Kasumi-1 (cell line): ENCODE data around the gene RALGDS.
A peak's percentile ranks its signal among the peaks of the same experiment; 100 is the strongest.

Experiments
- DNase-seq, 2 experiments: peaks; one replicate each; lab custom pipeline; 2025; lab: John Stamatoyannopoulos, UW

Gene RALGDS

DNA sequence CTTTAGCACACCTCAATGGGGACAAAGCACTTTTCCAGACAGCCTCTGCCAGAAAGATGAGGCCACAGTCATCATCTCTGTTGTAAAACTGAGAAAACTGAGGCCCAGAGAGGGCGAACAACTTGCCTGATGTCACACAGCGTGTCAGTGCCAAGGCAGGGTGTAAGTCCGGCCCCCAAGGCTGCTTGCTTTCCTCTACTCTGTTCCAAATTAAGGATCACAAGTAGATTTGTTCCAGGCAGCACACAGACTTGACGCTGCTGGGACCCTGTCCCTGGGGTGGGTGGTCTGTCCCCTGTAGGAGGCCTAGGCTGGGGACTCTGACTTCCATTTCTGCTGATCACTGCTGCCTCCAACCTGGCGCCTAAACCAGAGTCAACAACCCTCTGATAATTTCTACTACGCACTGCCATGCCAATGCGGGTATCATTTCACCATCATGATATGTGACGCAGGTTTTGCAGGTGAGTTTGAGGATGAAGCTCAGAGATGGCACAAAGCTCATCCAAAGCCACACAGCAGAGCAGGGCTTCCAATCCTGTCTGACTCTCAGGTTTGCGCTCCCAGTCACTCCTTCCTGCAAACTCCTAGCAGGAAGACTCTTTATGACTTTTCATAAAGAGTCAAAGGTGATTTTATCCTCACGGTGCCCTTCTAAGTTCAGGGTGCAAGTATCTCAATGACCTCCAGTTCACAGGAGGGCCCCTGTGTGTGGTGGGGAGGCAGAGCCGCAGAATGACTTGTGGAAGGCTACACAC is 13.5 kb upstream of the RALGDS start:
- no peak for DNase-seq

DNA sequence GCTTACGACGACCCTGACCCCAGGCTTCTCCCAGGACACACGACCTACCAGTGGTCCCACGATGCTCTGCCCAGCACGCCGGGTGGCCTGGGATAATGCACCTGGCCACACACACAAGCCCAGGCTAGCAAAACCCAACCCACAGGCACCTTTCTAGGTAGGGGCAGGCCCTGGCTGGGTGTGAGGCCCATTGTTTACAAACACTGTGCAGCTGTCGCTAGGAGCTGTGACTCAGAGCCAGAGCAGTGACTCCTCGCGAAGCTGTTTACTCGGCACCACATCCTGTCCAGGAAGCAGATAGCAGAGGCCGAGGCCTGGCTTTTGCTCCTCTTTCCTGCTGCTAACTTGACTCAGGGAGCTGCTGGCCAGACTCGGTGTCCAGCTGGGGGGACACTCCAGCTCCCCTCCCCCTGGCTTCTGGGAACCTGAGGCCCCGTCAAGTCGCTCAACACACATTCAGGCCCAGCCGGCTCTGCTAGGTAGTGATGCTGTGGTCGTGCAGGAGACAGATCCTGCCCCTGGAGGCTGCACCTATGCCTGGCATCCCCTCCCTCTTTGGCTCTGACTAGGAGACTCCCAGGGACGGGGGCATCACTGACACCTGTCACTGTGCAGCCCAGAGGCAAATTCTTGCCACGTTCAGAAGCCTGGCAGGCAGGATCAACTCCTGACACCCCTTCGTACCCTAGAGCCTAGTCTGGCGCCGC is 12.8 kb upstream of the RALGDS start:
- peak; percentile 55 to 65 for DNase-seq

DNA sequence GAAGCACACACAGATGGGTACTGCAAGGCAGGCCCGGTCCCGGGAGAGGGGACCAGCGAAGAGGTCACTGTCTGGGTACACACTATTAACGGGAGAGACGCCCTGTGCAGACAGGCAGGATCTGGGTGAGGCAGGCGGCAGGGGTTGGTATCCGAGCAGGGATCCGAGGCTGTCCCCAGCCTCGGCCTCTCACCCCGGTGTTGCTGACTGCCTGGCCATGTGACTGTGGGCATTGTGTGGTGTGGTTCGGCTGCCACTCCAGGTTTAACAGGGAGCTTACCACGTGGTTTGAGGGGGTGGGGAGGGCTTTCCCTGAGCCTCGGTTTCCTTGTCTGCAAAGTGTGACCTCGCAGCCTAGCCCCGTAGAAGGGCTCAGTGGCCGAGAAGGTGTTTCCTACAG is 11.1 kb upstream of the RALGDS start:
- DNase-seq = no peak

DNA sequence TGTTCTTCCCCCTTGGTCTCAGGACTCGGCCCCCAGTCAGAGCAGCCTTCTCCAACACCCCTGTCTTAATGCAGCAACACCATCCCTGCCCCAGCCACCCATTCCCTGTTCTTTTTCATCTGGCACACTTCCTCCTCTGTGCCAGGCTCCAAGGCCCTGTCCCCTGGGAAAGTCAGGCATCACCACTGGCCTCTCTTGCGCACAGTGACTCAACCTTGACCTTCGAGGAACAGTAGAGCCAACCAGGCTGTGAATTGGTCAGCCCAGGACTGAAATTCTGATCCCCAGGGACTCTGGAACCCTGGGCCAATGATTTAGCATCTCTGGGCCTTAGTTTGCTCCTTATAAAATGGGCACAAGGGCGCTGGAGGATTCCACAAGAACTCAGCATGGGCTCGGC is 10.5 kb upstream of the RALGDS start:
- no peak for DNase-seq

DNA sequence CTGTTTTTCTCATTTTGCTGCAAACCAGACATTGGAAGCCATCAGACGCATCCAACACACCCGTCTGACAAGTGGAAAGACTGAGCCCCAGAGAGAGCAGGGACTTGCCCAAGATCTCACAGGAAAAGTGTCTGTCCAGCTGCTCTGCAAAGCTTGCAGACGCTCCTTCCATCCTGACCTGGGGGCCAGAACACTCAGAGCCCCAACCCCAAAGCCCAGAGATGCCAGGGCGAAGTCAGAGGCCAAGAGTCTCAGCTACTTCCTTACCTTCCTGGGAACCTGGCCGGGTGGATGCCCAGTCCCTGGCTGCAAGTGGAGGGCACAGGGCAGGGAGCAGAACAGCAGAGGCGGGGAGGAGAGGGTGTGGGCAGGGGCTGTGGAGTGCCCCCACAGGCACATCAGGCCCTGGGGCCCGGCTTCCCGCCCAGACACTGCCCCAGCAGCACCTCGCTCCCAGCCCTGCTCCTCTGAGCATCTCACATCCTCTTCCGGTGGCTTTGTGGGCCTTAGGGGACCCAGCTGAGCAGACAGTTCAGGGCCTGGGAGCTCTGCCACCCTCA is 9.7 kb upstream of the RALGDS start:
- no peak for DNase-seq

DNA sequence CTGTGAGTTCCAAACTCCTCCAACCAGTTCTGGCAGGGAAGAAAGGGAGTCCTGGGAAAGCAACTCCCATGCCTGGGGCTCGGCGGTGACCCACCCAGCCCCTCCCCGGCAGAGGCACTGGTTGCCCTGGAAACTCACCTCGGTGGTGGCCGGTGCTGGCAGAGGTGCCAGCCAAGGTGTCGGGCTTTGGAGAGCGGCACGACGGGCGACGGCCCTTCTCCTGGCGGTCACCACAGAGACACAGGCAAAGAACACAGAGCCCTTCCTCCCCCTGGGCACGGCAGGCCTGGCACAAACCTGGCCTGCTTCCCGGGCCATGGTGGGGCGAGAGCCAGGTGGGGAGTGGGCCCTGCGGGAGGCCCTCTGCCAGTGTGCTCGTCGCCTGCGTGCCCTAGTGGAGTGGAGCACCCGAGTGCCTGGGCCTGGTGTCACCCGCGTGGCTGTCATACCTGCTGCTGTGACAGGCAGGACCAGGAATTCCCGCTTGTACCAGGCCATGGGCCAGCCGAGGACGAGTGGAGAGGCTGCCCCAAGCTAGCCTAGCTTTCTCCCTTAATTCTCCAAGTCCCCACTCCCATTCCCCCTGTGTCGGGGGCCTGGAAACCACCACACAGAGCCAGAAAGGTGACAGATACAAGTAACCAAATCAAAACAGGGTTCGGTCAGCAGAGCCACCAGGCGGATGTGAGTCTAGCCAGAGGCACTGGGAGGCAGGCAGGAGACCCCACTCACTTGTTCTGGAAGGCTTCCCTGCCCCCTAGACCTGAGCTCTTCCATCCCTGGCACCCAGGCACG is 8.2 kb upstream of the RALGDS start:
- no peak for DNase-seq

DNA sequence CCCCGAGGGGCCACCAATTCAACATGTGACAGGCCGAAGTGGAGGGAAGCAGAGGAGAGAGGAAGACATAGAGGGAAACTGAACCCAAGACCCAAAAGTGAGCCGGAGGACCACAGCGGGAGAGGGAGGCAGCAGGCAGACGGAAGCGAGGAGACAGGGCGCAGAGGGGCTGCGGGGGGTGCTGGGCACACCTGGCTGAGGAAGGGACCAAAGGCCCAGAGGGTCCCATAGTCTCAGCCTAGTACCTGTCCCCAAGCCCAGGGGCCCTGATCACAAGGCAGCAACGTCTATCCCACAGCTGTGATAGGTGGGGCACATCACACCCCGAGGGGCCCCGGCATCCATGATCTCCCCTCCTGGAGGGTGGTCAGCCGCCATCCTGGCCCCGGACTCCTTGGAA is 7.1 kb upstream of the RALGDS start:
- no peak for DNase-seq

DNA sequence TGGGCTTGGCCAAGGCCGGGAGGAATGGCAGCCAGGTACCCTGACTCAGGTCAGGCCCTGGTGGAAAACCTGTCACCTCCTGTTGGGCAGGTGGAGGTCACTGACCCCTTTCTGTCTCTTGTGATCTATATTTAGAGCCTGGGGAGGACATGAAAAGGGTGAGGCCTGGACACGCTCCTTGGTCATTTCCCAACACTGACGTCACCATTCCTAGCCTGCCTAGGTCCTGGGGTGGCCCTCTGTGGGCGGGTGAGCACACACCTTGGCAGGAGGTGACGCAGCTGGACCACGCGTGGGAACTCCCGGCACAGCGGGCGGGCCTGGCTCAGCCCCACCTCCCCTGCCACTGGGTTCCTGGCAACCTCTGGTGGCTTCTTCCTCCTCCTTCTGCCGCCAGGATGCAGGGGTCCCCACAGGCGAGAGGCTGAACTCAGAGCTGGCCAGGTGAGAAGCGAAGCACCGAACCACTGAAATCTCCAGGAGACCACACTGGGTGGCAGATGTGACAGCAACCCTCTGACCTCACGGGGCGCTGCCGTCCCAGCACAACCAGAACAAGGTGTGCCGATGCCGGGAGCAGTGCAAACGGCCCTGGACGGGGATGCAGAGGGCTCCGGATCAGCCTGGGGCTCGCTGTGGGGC is 6.4 kb upstream of the RALGDS start:
- no peak for DNase-seq

DNA sequence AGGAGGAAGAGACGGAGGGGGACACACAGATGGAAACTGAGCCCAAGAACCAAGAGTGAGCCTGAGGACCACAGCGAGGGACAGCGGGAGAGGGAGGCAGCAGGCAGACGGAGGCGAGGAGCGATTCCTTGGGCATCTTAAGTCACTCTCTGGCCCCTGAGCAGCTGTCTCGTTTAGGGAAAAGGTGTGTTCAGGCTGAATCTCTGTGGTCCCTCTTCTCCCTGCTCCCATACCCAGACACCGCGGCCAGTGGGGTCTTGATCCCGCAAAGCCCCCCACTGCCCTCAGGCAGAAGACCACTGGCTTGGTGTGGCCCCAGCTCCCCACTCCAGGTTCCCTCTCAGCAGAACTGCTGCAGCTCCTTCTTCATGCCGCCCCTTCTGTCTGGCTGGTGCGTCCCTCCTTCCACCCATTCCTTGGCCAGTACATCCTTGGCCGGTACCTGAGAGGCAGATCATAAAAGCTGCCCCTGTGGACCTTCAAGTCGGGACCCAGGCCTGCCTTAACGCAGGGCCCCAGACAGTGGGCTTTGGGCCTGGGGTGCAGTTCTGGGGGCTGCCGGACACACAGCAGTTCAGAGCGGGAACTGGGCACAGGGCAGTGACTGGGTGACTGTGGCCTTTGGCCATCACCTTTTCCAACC is 5.8 kb upstream of the RALGDS start:
- DNase-seq = no peak

DNA sequence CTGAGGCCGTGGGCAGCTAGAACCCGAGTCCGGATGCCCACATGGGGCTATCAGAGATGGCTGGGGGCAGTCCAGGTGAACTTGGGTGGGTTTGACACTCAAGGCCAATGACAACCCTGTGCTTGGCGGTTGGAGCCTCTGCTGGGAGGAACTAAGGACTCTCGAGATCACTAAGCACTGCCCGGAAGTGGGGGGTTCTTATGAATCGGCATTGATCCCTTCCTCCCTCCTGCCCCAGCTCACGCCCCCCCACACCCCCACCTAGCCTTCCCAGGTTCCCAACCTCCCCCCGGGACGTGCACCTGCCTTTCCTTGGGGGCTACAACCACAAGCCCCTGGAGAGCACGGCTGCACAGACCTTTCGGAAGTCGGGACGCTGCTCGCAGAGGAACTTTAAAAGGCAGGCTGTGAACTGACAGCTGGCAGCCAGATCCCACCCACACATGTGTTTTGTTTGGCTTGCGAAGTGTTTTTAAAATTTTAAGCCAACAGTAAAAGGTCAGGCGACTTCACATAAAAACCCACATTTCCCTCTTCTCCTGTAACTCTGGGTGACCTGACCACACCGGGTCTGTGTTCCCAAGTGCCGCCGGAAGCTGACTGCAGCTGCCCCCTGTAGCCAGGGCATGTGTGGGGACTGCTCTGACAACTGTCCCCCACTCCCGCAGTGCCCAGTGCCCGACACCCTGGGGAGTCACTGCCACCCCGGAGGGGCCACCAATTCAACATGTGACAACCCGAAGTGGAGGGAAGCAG is 5.1 kb upstream of the RALGDS start:
- DNase-seq = peak in 1 of 2 experiments; percentile 15

DNA sequence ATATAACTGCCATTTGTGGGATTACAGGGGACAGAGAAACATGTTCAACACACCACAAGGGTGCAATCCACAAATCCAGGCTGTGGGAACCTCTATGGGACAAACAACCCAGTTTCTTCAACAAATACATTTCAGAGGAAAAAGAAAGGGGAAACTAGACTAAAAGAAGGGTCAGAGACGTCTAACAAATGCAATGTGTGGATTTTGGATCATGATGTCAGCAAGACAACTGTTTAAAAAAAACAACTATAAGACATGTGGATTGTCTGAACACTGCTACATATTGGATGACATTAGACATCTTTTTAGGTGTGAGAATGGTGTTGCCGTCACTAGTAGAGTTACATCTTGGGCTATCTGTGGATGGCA is 3.9 kb upstream of the RALGDS start:
- no peak for DNase-seq

DNA sequence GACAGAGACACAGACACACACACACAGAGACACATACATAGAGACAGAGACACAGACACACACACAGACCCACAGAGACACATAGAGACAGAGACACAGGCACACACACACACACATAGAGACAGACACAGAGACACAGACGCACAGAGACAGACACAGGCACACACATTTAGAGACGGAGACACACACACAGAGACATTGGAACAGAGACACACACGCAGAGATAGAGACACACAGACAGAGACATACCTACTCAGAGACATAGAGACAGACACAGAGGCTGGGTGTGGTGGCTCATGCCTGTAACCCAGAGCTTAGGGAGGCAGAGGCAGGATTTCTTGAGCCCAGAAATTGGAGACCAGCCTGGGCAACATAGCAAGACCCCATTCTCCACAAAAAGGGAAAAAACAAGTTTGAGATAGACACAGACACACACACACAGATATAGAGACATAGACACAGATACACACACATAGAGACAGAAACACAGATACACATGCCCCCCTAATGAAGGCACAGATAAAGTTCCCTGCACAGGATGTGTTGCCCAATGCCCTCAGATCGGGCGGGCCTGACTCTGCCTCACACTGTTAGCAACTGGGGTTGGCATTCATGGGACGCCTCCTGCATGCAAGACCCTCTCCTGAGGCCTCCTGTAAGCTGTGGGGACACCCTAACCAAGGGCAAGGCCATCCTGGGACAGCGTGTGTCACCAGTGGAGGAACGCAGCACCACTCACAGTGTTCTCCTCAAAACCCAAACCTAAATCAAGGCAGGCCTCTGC is 3.3 kb upstream of the RALGDS start:
- no peak for DNase-seq

DNA sequence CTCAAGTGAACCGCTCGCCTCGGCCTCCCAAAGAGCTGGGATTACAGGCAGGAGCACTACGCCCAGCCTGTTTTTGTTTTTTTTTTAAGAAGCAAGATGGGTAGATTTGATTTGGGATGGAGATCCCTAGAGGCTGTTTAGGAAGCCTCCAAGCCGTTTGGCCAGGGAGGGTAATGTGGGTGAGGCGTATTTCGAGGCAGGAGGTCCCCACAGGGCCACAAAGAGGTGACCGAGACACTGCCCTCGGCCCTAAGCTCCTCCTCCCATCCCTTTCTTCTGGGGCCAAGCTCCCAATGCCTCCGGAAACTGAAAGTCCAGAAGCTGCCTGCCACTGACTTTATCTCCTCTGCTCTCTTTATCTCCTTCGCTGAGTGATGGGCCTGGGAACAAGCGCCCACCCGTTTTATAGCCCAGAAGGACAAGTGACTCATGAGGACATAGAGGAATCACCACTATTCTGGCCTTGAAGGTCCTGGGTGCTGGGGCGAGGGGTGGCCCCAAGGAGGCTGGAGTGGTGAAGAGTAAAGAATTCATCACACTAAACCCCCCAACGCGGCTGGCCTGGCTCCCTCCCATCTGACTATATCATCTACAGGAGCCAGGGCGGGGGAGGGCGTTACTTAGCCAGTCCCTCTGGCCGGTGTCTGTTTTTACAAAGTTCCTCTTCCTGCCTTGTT is 2.0 kb upstream of the RALGDS start:
- no peak for DNase-seq

DNA sequence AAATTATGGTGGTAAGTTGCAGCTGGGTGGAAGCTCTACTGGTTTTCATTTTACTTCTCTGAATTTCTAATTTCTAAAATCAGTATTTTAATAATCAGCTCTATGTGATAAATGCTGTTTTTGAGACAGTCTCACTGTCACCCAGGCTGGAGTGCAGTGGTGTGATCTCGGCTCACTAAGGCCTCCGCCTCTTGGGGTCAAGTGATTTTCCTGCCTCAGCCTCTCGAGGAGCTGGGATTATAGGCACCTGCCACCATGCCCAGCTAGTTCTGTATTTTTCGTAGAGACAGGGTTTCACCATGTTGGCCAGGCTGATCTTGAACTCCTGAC is 1.5 kb upstream of the RALGDS start:
- no peak for DNase-seq

DNA sequence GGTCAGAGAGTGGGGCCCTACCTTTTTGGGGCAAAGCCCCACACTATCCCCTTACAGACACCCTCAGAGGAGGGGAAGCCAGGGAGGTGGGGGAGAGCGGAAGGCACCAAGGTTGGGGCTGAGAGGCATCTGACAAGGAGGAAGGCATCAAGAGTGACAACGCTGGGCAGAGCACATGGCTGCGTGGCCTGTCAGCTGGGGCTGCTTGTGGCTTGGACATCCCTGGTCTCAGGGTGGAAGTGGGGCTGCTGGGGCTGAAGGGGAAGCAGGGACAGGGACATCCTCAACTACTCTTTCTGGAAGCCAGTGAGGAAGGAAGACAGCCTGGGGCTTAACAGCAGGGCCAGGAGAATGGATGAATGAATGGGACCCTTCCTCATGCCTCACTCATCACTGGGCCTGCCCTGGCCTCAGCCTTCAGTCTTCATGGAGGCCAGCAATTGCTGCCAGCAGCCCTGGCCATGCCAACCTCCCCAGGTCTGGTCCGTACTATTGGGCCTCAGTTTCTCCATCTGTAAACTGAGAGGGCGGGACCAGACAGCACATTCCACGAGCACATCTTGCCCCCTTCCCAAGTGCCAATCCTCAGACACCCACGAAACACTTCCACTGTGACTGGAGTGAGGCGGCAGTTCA is 993 bp upstream of the RALGDS start:
- DNase-seq = peak; percentile 52 to 65

DNA sequence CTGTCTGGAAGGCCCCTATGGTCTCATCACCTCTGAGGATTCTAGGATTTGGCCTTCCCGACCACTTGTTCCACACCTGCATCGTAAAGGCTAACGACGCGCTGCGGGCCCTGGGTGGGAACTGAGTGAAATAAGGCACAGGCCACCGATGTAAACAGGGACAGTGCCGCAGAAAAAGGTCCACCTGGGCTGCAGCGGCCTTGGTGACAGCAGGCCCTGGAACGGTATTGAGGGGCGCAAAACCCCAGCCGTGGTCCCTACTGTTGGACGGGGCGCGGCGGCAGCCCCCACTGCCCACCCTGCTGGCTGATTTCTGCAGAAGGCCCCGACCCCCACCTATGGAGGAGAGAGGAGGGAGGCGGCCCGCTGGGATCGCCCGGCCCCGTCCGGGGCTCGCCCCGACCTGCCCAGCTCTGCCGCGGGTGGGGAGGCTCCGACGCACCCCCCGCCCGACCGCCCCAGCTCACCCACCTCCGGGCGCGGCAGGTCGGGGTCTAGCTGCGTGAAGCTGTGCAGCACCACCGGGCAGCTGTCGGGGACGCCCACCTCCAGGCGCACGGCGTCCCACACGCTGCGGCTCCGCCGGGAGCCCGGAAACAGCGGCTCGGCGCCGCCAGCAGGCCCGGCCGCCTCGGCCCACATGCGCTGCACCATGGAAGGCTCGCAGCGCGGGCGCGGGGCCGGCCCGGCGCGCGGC is 391 bp downstream of the RALGDS start:
- DNase-seq = no peak

DNA sequence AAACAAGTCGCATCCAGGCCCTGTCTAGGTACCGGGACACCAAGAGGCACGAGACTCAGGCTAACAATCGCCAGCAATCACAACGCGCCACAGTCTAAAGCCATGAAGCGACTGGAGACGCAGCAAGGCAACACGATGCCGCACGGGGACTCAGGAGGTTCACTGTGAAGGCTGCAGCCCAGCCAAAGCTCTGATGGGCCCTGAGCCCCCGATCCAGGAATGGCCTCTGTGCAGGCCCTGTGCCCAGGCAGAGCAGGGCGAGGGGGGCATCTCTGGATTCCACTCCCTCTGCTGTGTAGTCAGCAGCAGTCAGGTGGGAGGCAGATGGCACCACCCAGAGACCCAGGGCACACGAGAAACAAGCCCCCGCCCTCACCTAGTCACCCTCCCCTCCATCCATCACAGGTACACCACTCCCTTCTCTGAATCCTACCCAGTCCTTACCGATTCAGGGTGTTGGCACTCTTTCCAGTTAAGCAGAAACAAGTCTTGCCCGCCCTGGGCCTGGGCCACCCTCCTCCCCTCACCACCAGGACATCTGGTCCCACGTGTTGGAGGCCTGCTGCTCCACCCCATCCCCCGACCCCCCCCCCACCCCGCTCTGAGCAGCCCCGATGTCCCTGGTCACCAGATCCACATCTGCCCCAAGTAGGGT is 1.1 kb downstream of the RALGDS start:
- DNase-seq = no peak
